ENCODE measurements around the gene FAM72B.
"Not testable (repeated sequence)": the region's sequence is repeated elsewhere in the genome, so short reads cannot be mapped to it uniquely, and the experiment has no call there.

Gene FAM72B

GRCh38 chr1:121148489-121149190, 35.5 kb downstream of the FAM72B start:
- DNase-seq, result not testable (repeated sequence)

GRCh38 chr1:121140393-121140792, 43.7 kb downstream of the FAM72B start:
- DNase-seq, result not testable (repeated sequence)

DNA sequence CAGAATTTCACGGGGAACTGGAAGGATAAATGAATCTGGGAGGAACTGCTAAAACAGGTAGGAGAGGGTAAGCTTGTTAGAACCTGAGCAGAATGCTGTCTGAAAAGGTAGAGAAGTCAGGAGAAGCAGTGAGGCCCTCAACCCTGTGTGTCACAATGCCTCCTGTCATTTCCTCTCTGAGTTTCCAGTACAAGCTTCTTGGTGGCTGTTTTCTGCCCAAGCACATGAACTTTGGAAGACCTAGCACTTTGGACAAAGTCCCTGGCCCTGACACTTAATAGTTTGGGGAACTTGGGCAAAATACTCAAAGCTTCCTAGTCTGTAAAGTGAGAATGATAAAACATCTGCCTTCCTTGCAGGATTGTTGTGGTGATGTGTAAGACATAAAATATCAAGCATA, 52.6 kb downstream of the FAM72B start:
- DNase-seq, result not testable (repeated sequence)

- DNase-seq, result not testable (repeated sequence)
These were observed 65.7 kb downstream of the FAM72B start for GRCh38 chr1:121118480-121118824.
